Measurements from ENCODE around the gene RNF227.

DNA sequence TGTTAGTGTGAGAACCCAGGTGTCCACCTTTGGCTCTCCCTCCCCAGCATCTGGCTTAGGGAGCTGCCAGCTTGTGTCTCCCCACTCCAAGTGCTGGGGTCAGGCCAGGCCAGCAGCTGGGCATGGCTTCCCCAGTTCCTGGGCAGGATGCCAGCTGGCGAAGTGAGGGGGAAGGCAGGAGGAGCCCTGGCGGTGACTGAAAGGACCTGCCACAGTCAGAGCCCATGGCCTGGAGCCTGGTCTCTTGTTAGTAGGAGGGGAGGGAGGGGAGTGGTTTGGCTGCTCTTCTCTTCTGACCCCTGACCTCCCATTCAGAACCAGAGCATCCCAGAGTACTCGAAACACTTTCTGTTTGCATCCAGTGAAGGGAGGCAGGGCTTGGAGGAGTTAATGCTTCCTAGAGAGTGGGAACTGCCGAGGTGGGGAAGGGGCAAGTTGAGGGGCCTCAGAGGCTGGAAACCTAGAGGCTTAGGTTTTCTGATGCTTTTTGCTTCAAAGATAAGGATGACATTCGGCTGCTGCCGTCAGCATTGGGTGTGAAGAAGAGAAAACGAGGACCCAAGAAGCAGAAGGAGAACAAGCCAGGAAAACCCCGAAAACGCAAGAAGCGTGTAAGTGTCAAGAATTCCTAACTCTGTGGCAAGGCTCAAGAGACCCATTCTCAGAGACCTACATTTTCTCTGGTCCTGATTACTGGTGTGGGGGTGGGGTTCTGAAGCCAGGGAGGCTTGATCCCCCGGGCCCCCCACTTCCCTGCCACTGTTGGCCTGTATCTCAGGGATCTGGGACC, 26.7 kb downstream of the RNF227 start:
- no peak for TF ChIP-seq POLR2A (IDR thresholded peaks at IDR 0.05; ENCODE audit: low read length)
- no peak for TF ChIP-seq GATA1 (IDR thresholded peaks at IDR 0.05; ENCODE audit: low read depth, low read length)
